ENCODE results near the gene RUSC1. TPM values are rescaled to one million over a fixed set of nuclear protein-coding genes. Genes with fewer than 3 reads are reported as not detected.

The RUSC1 gene
- total RNA-seq, 2 experiments from 2014 or later: 10.7 to 11.8 TPM

GRCh38 chr1:155334962-155335361 is 14.3 kb downstream of the RUSC1 start:
- ChIA-PET POLR2A (interaction anchor here (1.9 kb wide), 1 partner anchor 12 kb away, joined by 4 read pairs; no protein-coding TSS in a partner anchor), CTCF (interaction anchor here (0.7 to 2.5 kb wide), 2 partner anchors 84 to 243 kb away, joined by 3 to 10 read pairs; no protein-coding TSS in a partner anchor)
- H3K27me3 Mint-ChIP-seq: no peaks in the 10 kb centered on the region
- H3K4me3 ChIP-seq (ENCODE audit: low read length): no peak overlapping the region
- H3K4me3 Mint-ChIP-seq: no peak overlapping the region
- intact Hi-C loops (cut with DNase I, micrococcal nuclease): loop anchor here in 1 of 2 experiments (10.0 kb wide), 1 partner anchor 400 kb away; no protein-coding TSS in a partner anchor
- H3K36me3 ChIP-seq (ENCODE audit: insufficient read depth, low read length): peaks cover 66% of the 10 kb centered on the region
- no peak overlapping the region for H3K27ac ChIP-seq (ENCODE audit: low read depth in 1 of 2, low read length in 2 of 2)
- H3K9me3 ChIP-seq (ENCODE audit: control insufficient read depth in 1 of 2, insufficient read depth in 1 of 2, low read length in 2 of 2): no peaks in the 10 kb centered on the region
- H3K4me1 ChIP-seq (ENCODE audit: insufficient read depth, low read length): no peaks in the 10 kb centered on the region
- ATAC-seq (ENCODE audit: poor library complexity) (no peak), DNase-seq (no peak)
- TF ChIP-seq CTCF (IDR thresholded peaks at IDR 0.05): no peak
- H3K9me3 Mint-ChIP-seq: no peaks in the 10 kb centered on the region
- H3K27me3 ChIP-seq (ENCODE audit: control insufficient read depth in 1 of 2, insufficient read depth in 2 of 2, low read length in 2 of 2): no peaks in the 10 kb centered on the region
- H3K4me1 Mint-ChIP-seq (ENCODE audit: low read depth): no peaks in the 10 kb centered on the region
- peaks cover 69% of the 10 kb centered on the region for H3K36me3 Mint-ChIP-seq (ENCODE audit: low read depth)
- no peak overlapping the region for H3K27ac Mint-ChIP-seq

GRCh38 chr1:155339515-155340097 is 18.9 kb downstream of the RUSC1 start:
- POLR2A ChIA-PET: no interaction called here
- no peaks in the 10 kb centered on the region for H3K9me3 ChIP-seq (ENCODE audit: control insufficient read depth in 1 of 2, insufficient read depth in 1 of 2, low read length in 2 of 2)
- Mint-ChIP-seq H3K27ac (peak overlapping the region; percentile 24), H3K27me3 (no peaks in the 10 kb centered on the region), H3K4me1 (ENCODE audit: low read depth) (no peaks in the 10 kb centered on the region), H3K9me3 (no peaks in the 10 kb centered on the region), H3K4me3 (no peak overlapping the region), H3K36me3 (ENCODE audit: low read depth) (peaks cover 88% of the 10 kb centered on the region)
- H3K27me3 ChIP-seq (ENCODE audit: control insufficient read depth in 1 of 2, insufficient read depth in 2 of 2, low read length in 2 of 2): no peaks in the 10 kb centered on the region
- intact Hi-C loops (cut with DNase I, micrococcal nuclease): loop anchor here in 1 of 2 experiments (10.0 kb wide), 1 partner anchor 395 kb away; no protein-coding TSS in a partner anchor
- H3K36me3 ChIP-seq (ENCODE audit: insufficient read depth, low read length): peaks cover 82% of the 10 kb centered on the region
- no peak for TF ChIP-seq CTCF (IDR thresholded peaks at IDR 0.05)
- ATAC-seq (ENCODE audit: poor library complexity) (no peak), DNase-seq (no peak)
- H3K4me1 ChIP-seq (ENCODE audit: insufficient read depth, low read length): no peaks in the 10 kb centered on the region
- no peak overlapping the region for H3K27ac ChIP-seq (ENCODE audit: low read depth in 1 of 2, low read length in 2 of 2)
- H3K4me3 ChIP-seq (ENCODE audit: low read length): no peak overlapping the region
- CTCF ChIA-PET: interaction anchor here (1.2 kb wide), 1 partner anchor 15 kb away, joined by 3 read pairs; no protein-coding TSS in a partner anchor

DNA sequence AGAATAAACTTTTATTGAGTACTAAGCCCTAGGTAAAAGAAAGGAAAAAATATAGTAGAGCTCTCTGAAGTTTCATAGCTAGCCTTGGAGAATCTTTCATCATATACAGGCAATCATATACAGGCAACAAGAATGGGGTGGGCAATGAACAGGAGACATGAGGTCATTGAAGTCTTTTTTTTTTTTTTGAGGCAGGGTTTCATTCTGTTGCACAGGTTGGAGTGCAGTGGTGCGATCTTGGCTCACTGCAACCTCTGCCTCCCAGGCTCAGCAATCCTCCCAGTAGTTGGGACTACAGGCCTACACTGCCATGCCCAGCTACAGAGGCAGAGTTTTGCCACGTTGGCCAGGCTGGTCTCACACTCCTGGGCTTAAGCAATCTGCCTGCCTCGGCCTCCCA is 22.1 kb downstream of the RUSC1 start:
- Mint-ChIP-seq H3K9me3 (no peaks in the 10 kb centered on the region), H3K36me3 (ENCODE audit: low read depth) (peaks cover 94% of the 10 kb centered on the region)
- intact Hi-C loops (cut with DNase I, micrococcal nuclease): no loop called here

More for the DNA sequence above, 22.1 kb downstream of the RUSC1 start:
- H3K4me1 Mint-ChIP-seq (ENCODE audit: low read depth): no peaks in the 10 kb centered on the region
- Histone ChIP-seq H3K27me3 (ENCODE audit: control insufficient read depth in 1 of 2, insufficient read depth in 2 of 2, low read length in 2 of 2) (no peaks in the 10 kb centered on the region), H3K36me3 (ENCODE audit: insufficient read depth, low read length) (peaks cover 78% of the 10 kb centered on the region), H3K27ac (ENCODE audit: low read depth in 1 of 2, low read length in 2 of 2) (no peak overlapping the region), H3K4me1 (ENCODE audit: insufficient read depth, low read length) (no peaks in the 10 kb centered on the region), H3K4me3 (ENCODE audit: low read length) (no peak overlapping the region), H3K9me3 (ENCODE audit: control insufficient read depth in 1 of 2, insufficient read depth in 1 of 2, low read length in 2 of 2) (no peaks in the 10 kb centered on the region)
- ATAC-seq (ENCODE audit: poor library complexity) (no peak), DNase-seq (no peak)
- H3K4me3 Mint-ChIP-seq: no peak overlapping the region
- H3K27ac Mint-ChIP-seq: no peak overlapping the region
- H3K27me3 Mint-ChIP-seq: no peaks in the 10 kb centered on the region
- ChIA-PET POLR2A (interaction anchor here (0.9 kb wide), 2 partner anchors 9 to 92 kb away, joined by 3 read pairs; no protein-coding TSS in a partner anchor), CTCF (interaction anchor here (1.3 kb wide), 1 partner anchor 92 kb away, joined by 4 read pairs; no protein-coding TSS in a partner anchor)
- TF ChIP-seq CTCF (IDR thresholded peaks at IDR 0.05): no peak
